ENCODE results near the gene NR6A1. TPM values are rescaled to one million over a fixed set of nuclear protein-coding genes. Genes with fewer than 3 reads are reported as not detected.

Gene NR6A1
- total RNA-seq, 5 donors from 2014 or later (not counting 1 experiment from before 2014, with no cell fraction given), result 0.19 to 0.50 (median 0.40) TPM; not detected in 1

DNA sequence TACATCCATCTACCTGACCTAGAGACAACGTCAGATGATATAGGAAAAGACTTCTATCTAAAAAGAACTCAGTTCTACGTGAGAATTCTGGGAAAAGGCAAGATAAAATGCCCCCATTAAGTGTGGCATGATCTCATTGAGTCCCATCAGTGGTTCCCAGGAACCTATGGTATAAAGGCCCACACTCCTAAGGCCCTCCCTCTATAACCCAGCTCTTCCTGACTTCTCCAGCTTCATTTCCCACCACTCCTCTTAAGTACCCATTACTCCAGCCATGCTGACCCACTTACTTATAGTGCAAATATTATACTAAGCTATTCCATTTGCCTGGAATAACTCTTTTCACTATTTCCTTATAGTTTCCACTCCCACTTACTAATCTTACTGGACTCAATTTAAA lies 168.5 kb downstream of the NR6A1 start:
- Histone ChIP-seq H3K4me3 (ENCODE audit: control insufficient read depth in 1 of 2, extremely low read depth in 1 of 2, low read length in 1 of 2) (no peak overlapping the region), H3K4me1 (ENCODE audit: control insufficient read depth in 1 of 2, extremely low read depth in 1 of 2, insufficient read depth in 2 of 2, low read length in 2 of 2) (no peaks in the 10 kb centered on the region), H3K27ac (ENCODE audit: low read length) (no peak overlapping the region), H3K9me3 (no peaks in the 10 kb centered on the region), H3K36me3 (ENCODE audit: control insufficient read depth in 2 of 2, extremely low read depth in 1 of 2, insufficient read depth in 1 of 2, low read length in 1 of 2) (no peaks in the 10 kb centered on the region), H3K27me3 (replicated peaks in 1 of 2; ENCODE audit: control insufficient read depth in 2 of 2, extremely low read depth in 1 of 2, insufficient read depth in 2 of 2, low read length in 1 of 2) (no peaks in the 10 kb centered on the region)
- Mint-ChIP-seq H3K4me1 (no peaks in the 10 kb centered on the region), H3K36me3 (no peaks in the 10 kb centered on the region), H3K27ac (no peak overlapping the region), H3K27me3 (peaks cover 4 to 17% of the 10 kb centered on the region in 2 donors), H3K9me3 (no peaks in the 10 kb centered on the region), H3K4me3 (no peak overlapping the region)
- ATAC-seq (replicated peaks in 1 of 4) (no peak), DNase-seq (no peak)
- CTCF ChIA-PET, result no interaction called here
- POLR2A ChIA-PET, result no interaction called here
- 100% methylated on average over 1 of the region's 2 CpGs for WGBS (ENCODE audit: insufficient coverage)

DNA sequence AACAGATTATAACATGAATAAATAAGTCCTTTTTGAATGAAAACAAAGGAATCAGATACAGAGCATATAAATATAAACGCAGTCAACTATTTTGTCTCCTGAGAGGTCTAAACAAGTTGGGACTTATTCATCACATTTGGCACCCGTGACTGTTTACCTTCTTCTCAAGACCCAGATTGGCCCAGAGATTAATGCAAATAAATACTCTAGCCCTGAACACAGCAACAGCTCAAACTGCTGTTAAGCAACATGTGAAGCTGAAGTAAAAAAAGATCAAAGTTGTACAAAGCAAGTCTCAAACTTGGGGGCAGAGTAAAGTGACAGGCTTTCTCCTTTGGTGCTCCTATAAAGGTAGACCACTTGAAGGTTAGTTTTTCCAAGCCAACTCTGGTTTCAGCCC lies 168.9 kb downstream of the NR6A1 start:
- no peak overlapping the region for H3K4me3 Mint-ChIP-seq
- Histone ChIP-seq H3K4me1 (ENCODE audit: control insufficient read depth in 1 of 2, extremely low read depth in 1 of 2, insufficient read depth in 2 of 2, low read length in 2 of 2) (no peaks in the 10 kb centered on the region), H3K9me3 (no peaks in the 10 kb centered on the region), H3K36me3 (ENCODE audit: control insufficient read depth in 2 of 2, extremely low read depth in 1 of 2, insufficient read depth in 1 of 2, low read length in 1 of 2) (no peaks in the 10 kb centered on the region), H3K27ac (ENCODE audit: low read length) (no peak overlapping the region), H3K4me3 (ENCODE audit: control insufficient read depth in 1 of 2, extremely low read depth in 1 of 2, low read length in 1 of 2) (no peak overlapping the region), H3K27me3 (replicated peaks in 1 of 2; ENCODE audit: control insufficient read depth in 2 of 2, extremely low read depth in 1 of 2, insufficient read depth in 2 of 2, low read length in 1 of 2) (no peaks in the 10 kb centered on the region)
- ChIA-PET POLR2A (interaction anchor here (0.7 to 0.9 kb wide), 2 partner anchors 18 to 25 kb away, joined by 3 to 5 read pairs; no protein-coding TSS in a partner anchor), CTCF (no interaction called here)
- H3K9me3 Mint-ChIP-seq, result no peaks in the 10 kb centered on the region
- WGBS (ENCODE audit: insufficient coverage), result 100% methylated on average over 1 of the region's 2 CpGs
- H3K27me3 Mint-ChIP-seq, result peaks cover 4 to 20% of the 10 kb centered on the region in 2 donors
- DNase-seq (no peak), ATAC-seq (replicated peaks in 1 of 4) (no peak)
- H3K36me3 Mint-ChIP-seq, result no peaks in the 10 kb centered on the region
- no peak overlapping the region for H3K27ac Mint-ChIP-seq
- no peaks in the 10 kb centered on the region for H3K4me1 Mint-ChIP-seq

DNA sequence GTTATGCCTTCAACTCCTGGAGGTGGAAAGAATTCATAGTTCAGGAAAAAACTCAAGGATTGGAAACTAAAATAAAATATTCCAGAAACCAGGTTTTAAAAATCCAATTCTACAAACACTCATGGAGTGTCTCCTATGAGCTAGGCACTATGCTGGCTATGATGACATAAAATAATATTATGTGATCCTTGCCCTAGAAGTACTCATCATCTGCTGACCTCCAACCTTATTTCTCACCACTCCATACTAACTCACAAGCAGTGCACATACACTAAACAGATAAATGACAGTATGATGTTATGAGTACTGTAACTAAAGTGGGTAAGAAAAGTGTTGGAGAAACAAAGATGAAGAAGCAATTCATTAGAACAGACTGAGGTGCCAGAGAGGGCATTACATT lies 170.7 kb downstream of the NR6A1 start:
- H3K9me3 Mint-ChIP-seq, result no peaks in the 10 kb centered on the region
- Histone ChIP-seq H3K4me3 (ENCODE audit: control insufficient read depth in 1 of 2, extremely low read depth in 1 of 2, low read length in 1 of 2) (no peak overlapping the region), H3K36me3 (ENCODE audit: control insufficient read depth in 2 of 2, extremely low read depth in 1 of 2, insufficient read depth in 1 of 2, low read length in 1 of 2) (no peaks in the 10 kb centered on the region), H3K9me3 (no peaks in the 10 kb centered on the region), H3K27ac (ENCODE audit: low read length) (no peak overlapping the region), H3K27me3 (replicated peaks in 1 of 2; ENCODE audit: control insufficient read depth in 2 of 2, extremely low read depth in 1 of 2, insufficient read depth in 2 of 2, low read length in 1 of 2) (no peaks in the 10 kb centered on the region), H3K4me1 (ENCODE audit: control insufficient read depth in 1 of 2, extremely low read depth in 1 of 2, insufficient read depth in 2 of 2, low read length in 2 of 2) (no peaks in the 10 kb centered on the region)
- no peak overlapping the region for H3K27ac Mint-ChIP-seq
- no peak overlapping the region for H3K4me3 Mint-ChIP-seq
- no peak for DNase-seq
- no peak for ATAC-seq (replicated peaks in 1 of 4)
- H3K27me3 Mint-ChIP-seq, result peaks cover 8 to 24% of the 10 kb centered on the region in 2 donors
- CTCF ChIA-PET, result no interaction called here
- POLR2A ChIA-PET, result no interaction called here
- no peaks in the 10 kb centered on the region for H3K36me3 Mint-ChIP-seq
- H3K4me1 Mint-ChIP-seq, result no peaks in the 10 kb centered on the region

- no peaks in the 10 kb centered on the region for H3K27me3 ChIP-seq (replicated peaks in 1 of 2; ENCODE audit: control insufficient read depth in 2 of 2, extremely low read depth in 1 of 2, insufficient read depth in 2 of 2, low read length in 1 of 2)
- no peaks in the 10 kb centered on the region for H3K36me3 ChIP-seq (ENCODE audit: control insufficient read depth in 2 of 2, extremely low read depth in 1 of 2, insufficient read depth in 1 of 2, low read length in 1 of 2)
- Mint-ChIP-seq H3K27ac (no peak overlapping the region), H3K36me3 (no peaks in the 10 kb centered on the region), H3K4me1 (no peaks in the 10 kb centered on the region), H3K4me3 (no peak overlapping the region), H3K27me3 (peaks cover 9 to 25% of the 10 kb centered on the region in 2 donors), H3K9me3 (no peaks in the 10 kb centered on the region)
- no peak overlapping the region for H3K4me3 ChIP-seq (ENCODE audit: control insufficient read depth in 1 of 2, extremely low read depth in 1 of 2, low read length in 1 of 2)
- no peaks in the 10 kb centered on the region for H3K4me1 ChIP-seq (ENCODE audit: control insufficient read depth in 1 of 2, extremely low read depth in 1 of 2, insufficient read depth in 2 of 2, low read length in 2 of 2)
- CTCF ChIA-PET, result no interaction called here
- no peaks in the 10 kb centered on the region for H3K9me3 ChIP-seq
- no peak for DNase-seq
- no peak for ATAC-seq (replicated peaks in 1 of 4)
- WGBS (ENCODE audit: insufficient coverage), result 97% methylated on average over 31 of the region's 39 CpGs
- POLR2A ChIA-PET, result no interaction called here
- no peak overlapping the region for H3K27ac ChIP-seq (ENCODE audit: low read length)
Observed at GRCh38 chr9:124599121-124599795, 171.9 kb downstream of the NR6A1 start.

- Histone ChIP-seq H3K36me3 (ENCODE audit: control insufficient read depth in 2 of 2, extremely low read depth in 1 of 2, insufficient read depth in 1 of 2, low read length in 1 of 2) (no peaks in the 10 kb centered on the region), H3K27ac (ENCODE audit: low read length) (no peak overlapping the region), H3K27me3 (replicated peaks in 1 of 2; ENCODE audit: control insufficient read depth in 2 of 2, extremely low read depth in 1 of 2, insufficient read depth in 2 of 2, low read length in 1 of 2) (no peaks in the 10 kb centered on the region), H3K4me3 (ENCODE audit: control insufficient read depth in 1 of 2, extremely low read depth in 1 of 2, low read length in 1 of 2) (no peak overlapping the region), H3K9me3 (no peaks in the 10 kb centered on the region), H3K4me1 (ENCODE audit: control insufficient read depth in 1 of 2, extremely low read depth in 1 of 2, insufficient read depth in 2 of 2, low read length in 2 of 2) (no peaks in the 10 kb centered on the region)
- Mint-ChIP-seq H3K9me3 (no peaks in the 10 kb centered on the region), H3K4me3 (no peak overlapping the region), H3K27ac (no peak overlapping the region), H3K36me3 (no peaks in the 10 kb centered on the region), H3K4me1 (no peaks in the 10 kb centered on the region), H3K27me3 (peaks cover 14 to 18% of the 10 kb centered on the region in 2 donors)
- CTCF ChIA-PET, result no interaction called here
- DNase-seq, result no peak
- POLR2A ChIA-PET, result no interaction called here
- WGBS (ENCODE audit: insufficient coverage), result no CpG with 5 or more reads among the region's 5 CpGs
- ATAC-seq (replicated peaks in 1 of 4), result no peak
Observed at GRCh38 chr9:124598048-124598447, 173.1 kb downstream of the NR6A1 start.

DNA sequence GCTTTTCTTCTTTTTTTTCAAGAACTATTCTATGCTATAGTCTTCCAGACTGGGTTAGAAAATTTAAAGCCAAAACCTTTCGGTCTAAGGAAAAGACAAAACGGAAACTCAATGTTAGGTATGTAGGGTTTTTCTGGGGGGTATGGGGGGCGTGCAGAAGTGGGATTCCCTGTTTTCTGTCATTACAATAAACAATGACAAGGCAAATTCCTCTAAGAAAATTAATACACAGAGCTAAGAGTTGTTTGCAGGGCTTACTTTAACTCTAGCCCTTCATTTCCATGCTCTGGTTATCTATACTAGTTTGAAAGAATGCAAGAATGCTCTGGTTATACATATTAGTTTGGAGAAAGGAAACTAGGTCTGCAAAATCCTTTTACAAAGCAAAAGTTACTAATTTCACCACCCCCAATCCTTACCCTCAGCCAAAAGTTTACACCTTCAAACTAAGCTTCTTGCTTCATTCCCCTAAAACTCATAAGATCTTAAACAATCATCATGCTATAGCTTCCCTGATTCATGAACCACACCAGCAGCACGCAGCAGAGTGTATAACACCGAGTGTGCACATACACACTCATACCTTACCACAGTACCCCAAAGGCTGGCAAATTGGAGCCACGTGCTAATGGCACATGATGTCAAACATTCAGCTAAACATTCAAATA lies 174.8 kb downstream of the NR6A1 start:
- Histone ChIP-seq H3K27ac (ENCODE audit: low read length) (no peak overlapping the region), H3K27me3 (replicated peaks in 1 of 2; ENCODE audit: control insufficient read depth in 2 of 2, extremely low read depth in 1 of 2, insufficient read depth in 2 of 2, low read length in 1 of 2) (no peaks in the 10 kb centered on the region), H3K9me3 (no peaks in the 10 kb centered on the region), H3K4me3 (ENCODE audit: control insufficient read depth in 1 of 2, extremely low read depth in 1 of 2, low read length in 1 of 2) (no peak overlapping the region), H3K4me1 (ENCODE audit: control insufficient read depth in 1 of 2, extremely low read depth in 1 of 2, insufficient read depth in 2 of 2, low read length in 2 of 2) (no peaks in the 10 kb centered on the region), H3K36me3 (ENCODE audit: control insufficient read depth in 2 of 2, extremely low read depth in 1 of 2, insufficient read depth in 1 of 2, low read length in 1 of 2) (no peaks in the 10 kb centered on the region)
- 79% methylated on average over 2 of the region's 6 CpGs for WGBS (ENCODE audit: insufficient coverage)
- peaks cover 17 to 23% of the 10 kb centered on the region in 2 donors for H3K27me3 Mint-ChIP-seq
- no peak overlapping the region for H3K4me3 Mint-ChIP-seq
- ATAC-seq (replicated peaks in 1 of 4) (no peak), DNase-seq (no peak)
- H3K36me3 Mint-ChIP-seq, result no peaks in the 10 kb centered on the region
- H3K9me3 Mint-ChIP-seq, result no peaks in the 10 kb centered on the region
- no peak overlapping the region for H3K27ac Mint-ChIP-seq
- ChIA-PET CTCF (interaction anchor here in 1 of 2 donors (0.6 kb wide), 1 partner anchor 116 kb away, joined by 4 read pairs; no protein-coding TSS in a partner anchor), POLR2A (interaction anchor here in 1 of 2 donors (0.6 kb wide), 1 partner anchor 202 kb away, joined by 5 read pairs; no protein-coding TSS in a partner anchor)
- no peaks in the 10 kb centered on the region for H3K4me1 Mint-ChIP-seq
